GM12878 (cell line): ENCODE results near the gene TTC39C. TPM values are rescaled to one million over a fixed set of nuclear protein-coding genes. Genes with fewer than 3 reads are reported as not detected.
A peak's percentile ranks its signal among the peaks of the same experiment; 100 is the strongest.

Experiments
- CBX5 ChIP-seq: sonication (generic); IDR thresholded peaks from 2 replicates; pipeline ENCODE4 v1.6.1; 2016; ENCODE audit warnings: low read depth, moderate library complexity, mild to moderate bottlenecking, inconsistent platforms
- EP300 ChIP-seq, 2 experiments: fragments of 150-350 bp in 1 of 2; IDR thresholded peaks; 2 replicates each; pipeline ENCODE4 v1.6.1; 2011 to 2012; ENCODE audit warnings: low read depth in 2 of 2, low read length in 2 of 2, borderline replicate concordance in 1 of 2, improper control_type of control experiment in 1 of 2, inconsistent platforms in 1 of 2; ENCODE audit not compliant: control insufficient read depth in 1 of 2
- EZH2 ChIP-seq: IDR thresholded peaks from 2 replicates; pipeline ENCODE4 v1.6.1; 2012; ENCODE audit warnings: low read depth, mild to moderate bottlenecking, control low read depth, inconsistent platforms, low read length, borderline replicate concordance; ENCODE audit not compliant: control insufficient read depth
- IKZF2 ChIP-seq, 2 experiments: fragments of 450-650 bp; IDR thresholded peaks; 2 replicates each; pipeline ENCODE4 v1.6.1; 2017; ENCODE audit warnings: mild to moderate bottlenecking in 2 of 2, moderate library complexity in 2 of 2
- IRF4 ChIP-seq: IDR thresholded peaks from 2 replicates; pipeline ENCODE4 v1.6.1; 2011; ENCODE audit warnings: low read depth, low read length
- MTA3 ChIP-seq: IDR thresholded peaks from 2 replicates; pipeline ENCODE4 v1.6.1; 2012; ENCODE audit warnings: low read length, inconsistent platforms, borderline replicate concordance
- POLR2AphosphoS2 ChIP-seq: IDR thresholded peaks from 2 replicates; pipeline ENCODE4 v1.6.1; 2011; ENCODE audit warnings: low read depth, mild to moderate bottlenecking, low read length, improper control_type of control experiment, moderate library complexity
- SIX5 ChIP-seq: IDR thresholded peaks from 2 replicates; pipeline ENCODE4 v1.6.1; 2011; ENCODE audit warnings: mild to moderate bottlenecking, low read depth, low read length, moderate library complexity; ENCODE audit not compliant: severe bottlenecking
- SUPT20H ChIP-seq: IDR thresholded peaks from 2 replicates; pipeline ENCODE4 v1.6.1; 2011; ENCODE audit warnings: low read depth, mild to moderate bottlenecking, low read length, moderate library complexity, borderline replicate concordance; ENCODE audit not compliant: control insufficient read depth
- ZBED1 ChIP-seq: IDR thresholded peaks from 2 replicates; pipeline ENCODE4 v1.6.1; 2016; ENCODE audit warnings: borderline replicate concordance
- ZZZ3 ChIP-seq: IDR thresholded peaks from 2 replicates; pipeline ENCODE4 v1.6.1; 2011; ENCODE audit warnings: low read depth; ENCODE audit not compliant: control insufficient read depth, insufficient read length
- polyA plus RNA-seq, 11 experiments: library from polyadenylated mRNA; depleted of rRNA in 4 of 11; unstranded in 6 of 11; stranded (reverse) in 5 of 11; fragments of >200 nt; fragmentation: Nextera tagmentation in 4 of 11; fragmentation: Illumina TruSeq in 1 of 11; extraction: Ambion mirVana in 4 of 11; extraction: Trizol in 1 of 11; gene quantifications; 1 replicate in 1 of 11; 2 replicates in 10 of 11; pipeline versions ENCODE4 v1.2.1 to v1.2.3, GENCODE V29; 2011 to 2016; ENCODE audit warnings: inconsistent platforms in 2 of 11, missing spikeins in 2 of 11, low read depth in 1 of 11
- total RNA-seq, 4 experiments: library from RNA; depleted of rRNA in 3 of 4; stranded (reverse); fragments of >200 nt in 3 of 4; fragmentation: Illumina TruSeq in 1 of 4; extraction: Trizol in 1 of 4; gene quantifications; 2 replicates each; pipeline versions ENCODE4 v1.2.1 to v1.2.3, GENCODE V29; 2013 to 2021
- TF ChIP-seq, protein P1 (sequence below): fragments of 450-650 bp; IDR thresholded peaks from 2 replicates; pipeline ENCODE4 v1.6.1; 2017; ENCODE audit warnings: low read depth, mild to moderate bottlenecking, moderate library complexity
- TF ChIP-seq, protein P2 (sequence below): fragments of 450-650 bp; IDR thresholded peaks from 2 replicates; pipeline ENCODE4 v1.6.1; 2017; ENCODE audit warnings: mild to moderate bottlenecking, moderate library complexity
- TF ChIP-seq, protein P3 (sequence below): fragments of 150-350 bp; IDR thresholded peaks from 2 replicates; pipeline ENCODE4 v1.6.1; 2014; ENCODE audit warnings: mild to moderate bottlenecking, low read depth, low read length
- TF ChIP-seq, protein P4 (sequence below): fragments of 450-650 bp; IDR thresholded peaks from 2 replicates; pipeline ENCODE4 v1.6.1; 2017; ENCODE audit warnings: antibody characterized with exemption, mild to moderate bottlenecking, moderate library complexity
- TF ChIP-seq, protein P5 (sequence below): fragments of 450-650 bp; IDR thresholded peaks from 2 replicates; pipeline ENCODE4 v1.6.1; 2014; ENCODE audit warnings: mild to moderate bottlenecking

The TTC39C gene
- total and polyA plus RNA-seq, 10 of the 15 experiments (the other 5 are each of a cell fraction or from before 2014, with no cell fraction given): 21.1 to 91.0 (median 64.8) TPM

DNA sequence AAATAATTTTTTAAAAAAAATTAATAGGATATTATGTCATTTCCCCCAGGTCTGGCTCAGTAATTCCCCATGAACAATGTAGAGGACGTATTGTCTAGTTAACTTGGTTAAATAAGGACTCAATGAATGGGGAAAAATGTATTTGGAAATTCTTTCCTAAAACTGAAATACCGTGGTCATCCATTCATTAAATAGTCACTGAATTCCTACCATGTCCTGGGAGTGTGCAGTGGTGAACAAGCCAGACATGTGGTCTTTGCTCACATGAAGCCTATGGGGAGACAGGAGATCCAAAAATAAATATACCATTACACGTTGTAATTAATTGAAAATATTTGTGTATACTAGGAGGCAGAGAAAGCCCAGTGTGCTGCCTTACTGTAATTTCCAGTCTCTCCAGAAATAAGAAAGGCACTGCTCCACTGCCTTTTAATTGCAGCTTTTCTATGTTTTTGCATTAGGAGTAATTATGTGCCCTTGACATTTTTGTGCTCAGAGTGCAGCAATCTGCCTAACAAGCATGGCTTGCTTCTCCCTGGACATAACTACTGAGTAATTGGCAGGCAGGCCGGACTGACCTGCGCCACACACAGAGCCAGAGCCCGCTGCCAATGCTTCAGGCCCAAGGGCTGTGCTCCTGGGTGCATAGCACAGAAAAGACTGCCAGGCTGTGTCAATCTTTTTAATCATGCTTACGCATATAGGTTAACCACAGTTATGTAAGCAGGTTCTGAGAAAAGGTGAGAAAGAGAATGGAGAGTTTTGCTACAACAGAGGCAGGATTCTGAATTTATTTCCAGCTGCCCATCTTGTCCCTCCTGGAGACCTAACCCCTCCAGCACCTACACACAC, 22.2 kb upstream of the TTC39C start (continued):
- TF ChIP-seq IRF4 (no peak), SUPT20H (no peak), CBX5 (no peak), MTA3 (peak; percentile 23; the same call in 1 of the 2 replicates), EZH2 (no peak), POLR2AphosphoS2 (no peak), SIX5 (no peak), ZBED1 (0 out of 2 replicates have a peak, but pooled peaks have one; percentile 48), IKZF2 (IDR thresholded peaks at IDR 0.05) (peak; percentile 12 to 33; a peak in 3 of 4 replicates), EP300 (IDR thresholded peaks at IDR 0.05; ENCODE audit: borderline replicate concordance in 1 of 2, control insufficient read depth in 1 of 2, low read depth in 2 of 2, low read length in 2 of 2) (0 out of 4 replicates have a peak, but pooled peaks have one; percentile 13 to 20), ZZZ3 (no peak)
- TF ChIP-seq, protein P1, sequence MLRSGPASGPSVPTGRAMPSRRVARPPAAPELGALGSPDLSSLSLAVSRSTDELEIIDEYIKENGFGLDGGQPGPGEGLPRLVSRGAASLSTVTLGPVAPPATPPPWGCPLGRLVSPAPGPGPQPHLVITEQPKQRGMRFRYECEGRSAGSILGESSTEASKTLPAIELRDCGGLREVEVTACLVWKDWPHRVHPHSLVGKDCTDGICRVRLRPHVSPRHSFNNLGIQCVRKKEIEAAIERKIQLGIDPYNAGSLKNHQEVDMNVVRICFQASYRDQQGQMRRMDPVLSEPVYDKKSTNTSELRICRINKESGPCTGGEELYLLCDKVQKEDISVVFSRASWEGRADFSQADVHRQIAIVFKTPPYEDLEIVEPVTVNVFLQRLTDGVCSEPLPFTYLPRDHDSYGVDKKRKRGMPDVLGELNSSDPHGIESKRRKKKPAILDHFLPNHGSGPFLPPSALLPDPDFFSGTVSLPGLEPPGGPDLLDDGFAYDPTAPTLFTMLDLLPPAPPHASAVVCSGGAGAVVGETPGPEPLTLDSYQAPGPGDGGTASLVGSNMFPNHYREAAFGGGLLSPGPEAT: no peak
- TF ChIP-seq, protein P2, sequence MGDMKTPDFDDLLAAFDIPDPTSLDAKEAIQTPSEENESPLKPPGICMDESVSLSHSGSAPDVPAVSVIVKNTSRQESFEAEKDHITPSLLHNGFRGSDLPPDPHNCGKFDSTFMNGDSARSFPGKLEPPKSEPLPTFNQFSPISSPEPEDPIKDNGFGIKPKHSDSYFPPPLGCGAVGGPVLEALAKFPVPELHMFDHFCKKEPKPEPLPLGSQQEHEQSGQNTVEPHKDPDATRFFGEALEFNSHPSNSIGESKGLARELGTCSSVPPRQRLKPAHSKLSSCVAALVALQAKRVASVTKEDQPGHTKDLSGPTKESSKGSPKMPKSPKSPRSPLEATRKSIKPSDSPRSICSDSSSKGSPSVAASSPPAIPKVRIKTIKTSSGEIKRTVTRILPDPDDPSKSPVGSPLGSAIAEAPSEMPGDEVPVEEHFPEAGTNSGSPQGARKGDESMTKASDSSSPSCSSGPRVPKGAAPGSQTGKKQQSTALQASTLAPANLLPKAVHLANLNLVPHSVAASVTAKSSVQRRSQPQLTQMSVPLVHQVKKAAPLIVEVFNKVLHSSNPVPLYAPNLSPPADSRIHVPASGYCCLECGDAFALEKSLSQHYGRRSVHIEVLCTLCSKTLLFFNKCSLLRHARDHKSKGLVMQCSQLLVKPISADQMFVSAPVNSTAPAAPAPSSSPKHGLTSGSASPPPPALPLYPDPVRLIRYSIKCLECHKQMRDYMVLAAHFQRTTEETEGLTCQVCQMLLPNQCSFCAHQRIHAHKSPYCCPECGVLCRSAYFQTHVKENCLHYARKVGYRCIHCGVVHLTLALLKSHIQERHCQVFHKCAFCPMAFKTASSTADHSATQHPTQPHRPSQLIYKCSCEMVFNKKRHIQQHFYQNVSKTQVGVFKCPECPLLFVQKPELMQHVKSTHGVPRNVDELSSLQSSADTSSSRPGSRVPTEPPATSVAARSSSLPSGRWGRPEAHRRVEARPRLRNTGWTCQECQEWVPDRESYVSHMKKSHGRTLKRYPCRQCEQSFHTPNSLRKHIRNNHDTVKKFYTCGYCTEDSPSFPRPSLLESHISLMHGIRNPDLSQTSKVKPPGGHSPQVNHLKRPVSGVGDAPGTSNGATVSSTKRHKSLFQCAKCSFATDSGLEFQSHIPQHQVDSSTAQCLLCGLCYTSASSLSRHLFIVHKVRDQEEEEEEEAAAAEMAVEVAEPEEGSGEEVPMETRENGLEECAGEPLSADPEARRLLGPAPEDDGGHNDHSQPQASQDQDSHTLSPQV: no peak
- TF ChIP-seq, protein P3, sequence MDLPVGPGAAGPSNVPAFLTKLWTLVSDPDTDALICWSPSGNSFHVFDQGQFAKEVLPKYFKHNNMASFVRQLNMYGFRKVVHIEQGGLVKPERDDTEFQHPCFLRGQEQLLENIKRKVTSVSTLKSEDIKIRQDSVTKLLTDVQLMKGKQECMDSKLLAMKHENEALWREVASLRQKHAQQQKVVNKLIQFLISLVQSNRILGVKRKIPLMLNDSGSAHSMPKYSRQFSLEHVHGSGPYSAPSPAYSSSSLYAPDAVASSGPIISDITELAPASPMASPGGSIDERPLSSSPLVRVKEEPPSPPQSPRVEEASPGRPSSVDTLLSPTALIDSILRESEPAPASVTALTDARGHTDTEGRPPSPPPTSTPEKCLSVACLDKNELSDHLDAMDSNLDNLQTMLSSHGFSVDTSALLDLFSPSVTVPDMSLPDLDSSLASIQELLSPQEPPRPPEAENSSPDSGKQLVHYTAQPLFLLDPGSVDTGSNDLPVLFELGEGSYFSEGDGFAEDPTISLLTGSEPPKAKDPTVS: no peak
- TF ChIP-seq, protein P4, sequence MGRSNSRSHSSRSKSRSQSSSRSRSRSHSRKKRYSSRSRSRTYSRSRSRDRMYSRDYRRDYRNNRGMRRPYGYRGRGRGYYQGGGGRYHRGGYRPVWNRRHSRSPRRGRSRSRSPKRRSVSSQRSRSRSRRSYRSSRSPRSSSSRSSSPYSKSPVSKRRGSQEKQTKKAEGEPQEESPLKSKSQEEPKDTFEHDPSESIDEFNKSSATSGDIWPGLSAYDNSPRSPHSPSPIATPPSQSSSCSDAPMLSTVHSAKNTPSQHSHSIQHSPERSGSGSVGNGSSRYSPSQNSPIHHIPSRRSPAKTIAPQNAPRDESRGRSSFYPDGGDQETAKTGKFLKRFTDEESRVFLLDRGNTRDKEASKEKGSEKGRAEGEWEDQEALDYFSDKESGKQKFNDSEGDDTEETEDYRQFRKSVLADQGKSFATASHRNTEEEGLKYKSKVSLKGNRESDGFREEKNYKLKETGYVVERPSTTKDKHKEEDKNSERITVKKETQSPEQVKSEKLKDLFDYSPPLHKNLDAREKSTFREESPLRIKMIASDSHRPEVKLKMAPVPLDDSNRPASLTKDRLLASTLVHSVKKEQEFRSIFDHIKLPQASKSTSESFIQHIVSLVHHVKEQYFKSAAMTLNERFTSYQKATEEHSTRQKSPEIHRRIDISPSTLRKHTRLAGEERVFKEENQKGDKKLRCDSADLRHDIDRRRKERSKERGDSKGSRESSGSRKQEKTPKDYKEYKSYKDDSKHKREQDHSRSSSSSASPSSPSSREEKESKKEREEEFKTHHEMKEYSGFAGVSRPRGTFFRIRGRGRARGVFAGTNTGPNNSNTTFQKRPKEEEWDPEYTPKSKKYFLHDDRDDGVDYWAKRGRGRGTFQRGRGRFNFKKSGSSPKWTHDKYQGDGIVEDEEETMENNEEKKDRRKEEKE: no peak
- TF ChIP-seq, protein P5, sequence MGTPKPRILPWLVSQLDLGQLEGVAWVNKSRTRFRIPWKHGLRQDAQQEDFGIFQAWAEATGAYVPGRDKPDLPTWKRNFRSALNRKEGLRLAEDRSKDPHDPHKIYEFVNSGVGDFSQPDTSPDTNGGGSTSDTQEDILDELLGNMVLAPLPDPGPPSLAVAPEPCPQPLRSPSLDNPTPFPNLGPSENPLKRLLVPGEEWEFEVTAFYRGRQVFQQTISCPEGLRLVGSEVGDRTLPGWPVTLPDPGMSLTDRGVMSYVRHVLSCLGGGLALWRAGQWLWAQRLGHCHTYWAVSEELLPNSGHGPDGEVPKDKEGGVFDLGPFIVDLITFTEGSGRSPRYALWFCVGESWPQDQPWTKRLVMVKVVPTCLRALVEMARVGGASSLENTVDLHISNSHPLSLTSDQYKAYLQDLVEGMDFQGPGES: no peak
